CD4-positive, alpha-beta T cell (primary cell): ENCODE data around the gene HK3. TPM values are rescaled to one million over a fixed set of nuclear protein-coding genes. Genes with fewer than 3 reads are reported as not detected.

ENCODE experiments used
- ATAC-seq: fragments of 200-7000 bp; cut with Tn5 transposase; one replicate; pipeline ENCODE4 v1.10.0; 2022; ENCODE audit warnings: mild to moderate bottlenecking; ENCODE audit not compliant: poor library complexity
- CTCF ChIA-PET: fragments of 350-600 bp; sonication (Branson Sonifier 250); formaldehyde crosslinking; loops from one replicate; lab custom pipeline; 2021; ENCODE audit warnings: antibody characterized with exemption, inconsistent platforms; lab: Charles Lee
- POLR2A ChIA-PET: fragments of 350-600 bp; sonication (Branson Sonifier 250); formaldehyde crosslinking; loops from one replicate; lab custom pipeline; 2021; ENCODE audit warnings: antibody characterized with exemption, inconsistent platforms; lab: Charles Lee
- DNase-seq, 14 experiments: peaks; one replicate each; pipeline ENCODE4 v3.0.0-alpha.2; 2013 to 2020; ENCODE audit warnings: mixed read lengths in 2 of 14
- H3K27ac ChIP-seq, 2 donors: one replicate each; pipeline versions ENCODE4 v1.5.1 to v1.7.0; 2013; ENCODE audit warnings: low read length in 2 of 2, low read depth in 1 of 2, mild to moderate bottlenecking in 1 of 2
- H3K27me3 ChIP-seq, 2 experiments: 1 replicate in 1 of 2; 2 replicates in 1 of 2; pipeline versions ENCODE4 v1.6.1 to v1.7.0; 2013; ENCODE audit warnings: low read length in 2 of 2, control low read depth in 1 of 2, mild to moderate bottlenecking in 1 of 2, moderate library complexity in 1 of 2; ENCODE audit not compliant: insufficient read depth in 2 of 2, control insufficient read depth in 1 of 2
- H3K36me3 ChIP-seq: one replicate; pipeline ENCODE4 v1.6.1; 2013; ENCODE audit warnings: low read length, control low read depth; ENCODE audit not compliant: insufficient read depth
- H3K4me1 ChIP-seq: one replicate; pipeline ENCODE4 v1.6.1; 2013; ENCODE audit warnings: low read length, control low read depth; ENCODE audit not compliant: insufficient read depth
- H3K4me3 ChIP-seq: one replicate; pipeline ENCODE4 v1.5.1; 2013; ENCODE audit warnings: mild to moderate bottlenecking, low read length, moderate library complexity
- H3K9me3 ChIP-seq, 2 experiments: 1 replicate in 1 of 2; 2 replicates in 1 of 2; pipeline versions ENCODE4 v1.6.1 to v1.7.0; 2013; ENCODE audit warnings: low read length in 2 of 2, mild to moderate bottlenecking in 2 of 2, control low read depth in 1 of 2, moderate library complexity in 1 of 2; ENCODE audit not compliant: control insufficient read depth in 1 of 2, insufficient read depth in 1 of 2
- H3K27ac Mint-ChIP-seq: one replicate; pipeline ENCODE4 v1.8.0; 2020; ENCODE audit warnings: mixed read lengths
- H3K27me3 Mint-ChIP-seq: one replicate; pipeline ENCODE4 v1.8.0; 2021; ENCODE audit warnings: mixed read lengths
- H3K36me3 Mint-ChIP-seq: one replicate; pipeline ENCODE4 v1.8.0; 2021; ENCODE audit warnings: low read depth, mixed read lengths
- H3K4me1 Mint-ChIP-seq: one replicate; pipeline ENCODE4 v1.8.0; 2021; ENCODE audit warnings: low read depth, mixed read lengths
- H3K4me3 Mint-ChIP-seq: one replicate; pipeline ENCODE4 v1.8.0; 2020; ENCODE audit warnings: mild to moderate bottlenecking, mixed read lengths
- H3K9me3 Mint-ChIP-seq: one replicate; pipeline ENCODE4 v1.8.0; 2020; ENCODE audit warnings: mixed read lengths
- CTCF ChIP-seq: fragments of 200-600 bp; IDR thresholded peaks from one replicate; pipeline ENCODE4 v1.8.0; 2022; ENCODE audit warnings: antibody characterized with exemption, mild to moderate bottlenecking
- intact Hi-C, 2 experiments: fragments of 100-400 bp; cut with DNase I in 1 of 2; cut with micrococcal nuclease in 1 of 2; formaldehyde crosslinking; loops; one replicate each; pipeline versions ENCODE4 v1.15.1 to v1.9.0; 2023 to 2025; cut with DNase I, micrococcal nuclease
- total RNA-seq, 174 experiments: library from RNA in 2 of 174; stranded (reverse) in 2 of 174; gene quantifications; one replicate each; pipeline ENCODE4 v1.2.3 and lab custom pipeline; 2021 to 2026

HK3 gene
- total RNA-seq, 2 experiments from 2014 or later: 0.74 to 1.2 TPM

DNA sequence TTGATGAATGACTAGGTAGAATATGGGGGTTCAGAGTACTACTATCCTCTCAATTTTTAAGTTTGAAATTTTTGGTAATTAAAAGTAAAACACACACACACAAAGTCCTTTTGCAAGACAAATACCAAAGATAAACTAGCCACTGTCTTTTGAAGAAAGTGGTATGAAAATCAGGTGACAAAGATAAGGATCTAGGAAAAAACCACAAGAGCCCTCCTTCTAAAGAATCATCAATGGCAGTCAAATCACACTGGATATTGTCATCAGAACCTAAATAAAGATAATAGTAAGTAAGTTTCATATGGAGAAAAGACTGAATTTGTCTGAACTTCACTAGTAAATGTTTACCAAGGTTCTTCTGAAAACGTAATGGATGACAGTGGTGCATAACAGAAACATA, 30.5 kb upstream of the HK3 start:
- ChIA-PET POLR2A (no interaction called here), CTCF (no interaction called here)
- H3K9me3 Mint-ChIP-seq: no peaks in the 10 kb centered on the region
- Histone ChIP-seq H3K27me3 (no peaks in the 10 kb centered on the region), H3K9me3 (no peaks in the 10 kb centered on the region), H3K36me3 (peaks cover 26% of the 10 kb centered on the region), H3K4me3 (no peak overlapping the region), H3K27ac (no peak overlapping the region), H3K4me1 (no peaks in the 10 kb centered on the region)
- TF ChIP-seq CTCF: no peak
- H3K4me3 Mint-ChIP-seq: no peak overlapping the region
- H3K27ac Mint-ChIP-seq: no peak overlapping the region
- intact Hi-C loops: no loop called here
- ATAC-seq (no peak), DNase-seq (peak in 1 of 14 experiments; percentile 10)
- peaks cover 25% of the 10 kb centered on the region for H3K4me1 Mint-ChIP-seq
- peaks cover 70% of the 10 kb centered on the region for H3K36me3 Mint-ChIP-seq
- no peaks in the 10 kb centered on the region for H3K27me3 Mint-ChIP-seq

DNA sequence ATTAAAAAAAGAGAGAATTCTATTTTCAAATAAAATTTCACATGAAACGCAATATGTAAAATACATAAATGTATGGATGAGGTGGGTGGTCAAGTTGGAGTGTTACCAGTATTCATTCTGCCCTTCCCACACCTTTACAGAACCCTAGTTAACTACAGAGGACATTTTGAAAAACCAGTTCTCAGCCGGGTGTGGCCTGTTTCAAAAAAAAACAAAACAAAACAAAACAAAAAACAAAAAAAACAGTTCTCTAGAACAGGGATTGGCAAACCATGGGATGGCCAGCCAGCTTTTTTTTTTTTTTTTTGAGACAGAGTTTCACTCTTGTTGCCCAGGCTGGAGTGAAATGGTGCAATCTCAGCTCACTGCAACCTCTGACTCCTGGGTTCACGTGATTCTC, 28.4 kb upstream of the HK3 start:
- Histone ChIP-seq H3K4me1 (no peaks in the 10 kb centered on the region), H3K36me3 (peaks cover 17% of the 10 kb centered on the region), H3K4me3 (no peak overlapping the region), H3K9me3 (no peaks in the 10 kb centered on the region), H3K27ac (no peak overlapping the region), H3K27me3 (no peaks in the 10 kb centered on the region)
- intact Hi-C loops: no loop called here
- TF ChIP-seq CTCF: no peak
- Mint-ChIP-seq H3K9me3 (no peaks in the 10 kb centered on the region), H3K4me1 (peaks cover 25% of the 10 kb centered on the region), H3K27me3 (no peaks in the 10 kb centered on the region), H3K36me3 (peaks cover 61% of the 10 kb centered on the region), H3K4me3 (no peak overlapping the region), H3K27ac (no peak overlapping the region)
- DNase-seq: no peak
- no peak for ATAC-seq
- ChIA-PET CTCF (no interaction called here), POLR2A (no interaction called here)

- no peak for ATAC-seq
- no peak for DNase-seq
- Histone ChIP-seq H3K27me3 (no peaks in the 10 kb centered on the region), H3K4me3 (no peak overlapping the region), H3K27ac (no peak overlapping the region), H3K9me3 (no peaks in the 10 kb centered on the region), H3K4me1 (no peaks in the 10 kb centered on the region), H3K36me3 (peaks cover 23% of the 10 kb centered on the region)
- ChIA-PET CTCF (no interaction called here), POLR2A (no interaction called here)
- H3K36me3 Mint-ChIP-seq: peaks cover 65% of the 10 kb centered on the region
- peaks cover 10% of the 10 kb centered on the region for H3K4me1 Mint-ChIP-seq
- intact Hi-C loops: no loop called here
- no peak for TF ChIP-seq CTCF
- H3K4me3 Mint-ChIP-seq: no peak overlapping the region
- no peak overlapping the region for H3K27ac Mint-ChIP-seq
- no peaks in the 10 kb centered on the region for H3K9me3 Mint-ChIP-seq
- H3K27me3 Mint-ChIP-seq: no peaks in the 10 kb centered on the region
These were observed 23.7 kb upstream of the HK3 start for GRCh38 chr5:176922817-176923216.
